Breast epithelium (tissue), 4 donors: Measurements from ENCODE around the gene C2orf74. TPM values are rescaled to one million over a fixed set of nuclear protein-coding genes. Genes with fewer than 3 reads are reported as not detected.
"Not testable (repeated sequence)": the region's sequence is repeated elsewhere in the genome, so short reads cannot be mapped to it uniquely, and the experiment has no call there.

Experiments used
- DNase-seq, 2 donors: peaks; one replicate each; pipeline ENCODE4 v3.0.0-alpha.2; 2019; ENCODE audit warnings: low spot score in 2 of 2
- H3K27ac ChIP-seq, 2 donors: fragments of 200-600 bp; sonication (generic) in 1 of 2; one replicate each; pipeline ENCODE4 v1.5.1; 2016 to 2019; ENCODE audit warnings: mild to moderate bottlenecking in 1 of 2
- H3K27me3 ChIP-seq, 2 donors: fragments of 200-600 bp; sonication (generic) in 1 of 2; one replicate each; pipeline versions ENCODE4 v1.5.1 to v1.6.0; 2017 to 2019; ENCODE audit warnings: control low read depth in 1 of 2, mild to moderate bottlenecking in 1 of 2
- H3K36me3 ChIP-seq: fragments of 200-600 bp; one replicate; pipeline ENCODE4 v1.5.1; 2019
- H3K4me1 ChIP-seq, 2 donors: fragments of 200-600 bp; sonication (generic); one replicate each; pipeline ENCODE4 v1.5.1; 2016 to 2019; ENCODE audit warnings: control low read depth in 1 of 2
- H3K4me3 ChIP-seq, 3 donors: fragments of 200-600 bp; sonication (generic); 1 replicate in 2 of 3; 2 replicates in 1 of 3; pipeline ENCODE4 v1.5.1; 2016 to 2019; ENCODE audit warnings: mild to moderate bottlenecking in 3 of 3, moderate library complexity in 2 of 3
- H3K9me3 ChIP-seq, 2 donors: fragments of 200-600 bp; sonication (generic) in 1 of 2; one replicate each; pipeline ENCODE4 v1.5.1; 2016 to 2019; ENCODE audit warnings: control low read depth in 1 of 2
- POLR2A ChIP-seq: fragments of 450-650 bp; IDR thresholded peaks from one replicate; pipeline ENCODE4 v1.6.1; 2016; ENCODE audit warnings: antibody characterized with exemption, mild to moderate bottlenecking, moderate library complexity
- POLR2AphosphoS5 ChIP-seq, 3 donors: sonication (generic); formaldehyde crosslinking; IDR thresholded peaks; one replicate each; pipeline ENCODE4 v1.6.1; 2017; ENCODE audit warnings: antibody characterized with exemption in 3 of 3
- intact Hi-C: fragments of 100-400 bp; cut with DNase I; formaldehyde crosslinking; loops from one replicate; pipeline ENCODE4 v1.15.1; 2023; ENCODE audit warnings: low total_unique reads
- total RNA-seq, 3 donors: library from RNA; depleted of rRNA; stranded (reverse); fragments of >200 nt; gene quantifications; one replicate each; pipeline ENCODE4 v1.1.0, GENCODE V29; 2016
- TF ChIP-seq, protein P1 (sequence below), 3 donors: fragments of 450-650 bp; IDR thresholded peaks; one replicate each; pipeline ENCODE4 v1.5.1; 2016 to 2017; ENCODE audit warnings: antibody characterized with exemption in 3 of 3, mild to moderate bottlenecking in 3 of 3, moderate library complexity in 3 of 3

C2orf74 gene
- total RNA-seq, 3 donors from 2014 or later = 15.7 to 40.5 (median 19.8) TPM

DNA sequence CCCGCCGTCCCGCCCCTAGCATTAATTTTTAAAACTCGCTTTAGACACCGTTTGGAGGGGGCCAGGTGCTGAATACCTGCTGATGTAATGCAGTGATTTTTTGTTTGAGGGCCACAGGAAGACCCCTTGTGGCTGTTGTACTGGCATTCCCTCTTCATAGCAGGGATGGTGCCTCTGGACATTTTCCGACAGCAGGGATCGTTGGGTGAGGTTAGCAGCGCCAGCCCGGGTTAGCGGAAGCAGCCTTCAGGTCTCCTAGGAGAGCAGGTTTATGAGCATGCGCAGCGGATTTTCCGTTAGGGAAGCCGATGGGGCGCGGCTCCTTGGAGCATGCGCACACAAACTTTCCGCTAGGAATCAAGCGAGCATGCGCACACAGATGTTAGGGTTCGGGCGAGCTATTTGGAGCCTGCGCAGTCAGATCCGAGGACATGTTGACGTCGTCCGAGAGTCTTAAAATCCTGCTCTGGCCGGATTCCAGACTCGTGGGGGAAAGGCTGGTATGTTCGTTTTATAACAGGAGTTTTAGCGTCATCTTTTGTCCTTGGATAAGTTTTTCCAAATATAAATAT lies 17.2 kb upstream of the C2orf74 start:
- DNase-seq = peak; percentile 91 to 93
- intact Hi-C loops = no loop called here
- Histone ChIP-seq H3K27me3 (no peaks in the 10 kb centered on the region), H3K27ac (peak overlapping the region; percentile 69 to 75), H3K4me3 (peak overlapping the region; percentile 54 to 67 (median 55)), H3K9me3 (no peaks in the 10 kb centered on the region), H3K4me1 (no peaks in the 10 kb centered on the region), H3K36me3 (no peaks in the 10 kb centered on the region)
- TF ChIP-seq POLR2A = peak; percentile 32
- TF ChIP-seq POLR2AphosphoS5 (IDR thresholded peaks at IDR 0.05) = peak; percentile 7 to 80 (median 63)
- TF ChIP-seq, protein P1, sequence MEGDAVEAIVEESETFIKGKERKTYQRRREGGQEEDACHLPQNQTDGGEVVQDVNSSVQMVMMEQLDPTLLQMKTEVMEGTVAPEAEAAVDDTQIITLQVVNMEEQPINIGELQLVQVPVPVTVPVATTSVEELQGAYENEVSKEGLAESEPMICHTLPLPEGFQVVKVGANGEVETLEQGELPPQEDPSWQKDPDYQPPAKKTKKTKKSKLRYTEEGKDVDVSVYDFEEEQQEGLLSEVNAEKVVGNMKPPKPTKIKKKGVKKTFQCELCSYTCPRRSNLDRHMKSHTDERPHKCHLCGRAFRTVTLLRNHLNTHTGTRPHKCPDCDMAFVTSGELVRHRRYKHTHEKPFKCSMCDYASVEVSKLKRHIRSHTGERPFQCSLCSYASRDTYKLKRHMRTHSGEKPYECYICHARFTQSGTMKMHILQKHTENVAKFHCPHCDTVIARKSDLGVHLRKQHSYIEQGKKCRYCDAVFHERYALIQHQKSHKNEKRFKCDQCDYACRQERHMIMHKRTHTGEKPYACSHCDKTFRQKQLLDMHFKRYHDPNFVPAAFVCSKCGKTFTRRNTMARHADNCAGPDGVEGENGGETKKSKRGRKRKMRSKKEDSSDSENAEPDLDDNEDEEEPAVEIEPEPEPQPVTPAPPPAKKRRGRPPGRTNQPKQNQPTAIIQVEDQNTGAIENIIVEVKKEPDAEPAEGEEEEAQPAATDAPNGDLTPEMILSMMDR (IDR thresholded peaks at IDR 0.05) = no peak

DNA sequence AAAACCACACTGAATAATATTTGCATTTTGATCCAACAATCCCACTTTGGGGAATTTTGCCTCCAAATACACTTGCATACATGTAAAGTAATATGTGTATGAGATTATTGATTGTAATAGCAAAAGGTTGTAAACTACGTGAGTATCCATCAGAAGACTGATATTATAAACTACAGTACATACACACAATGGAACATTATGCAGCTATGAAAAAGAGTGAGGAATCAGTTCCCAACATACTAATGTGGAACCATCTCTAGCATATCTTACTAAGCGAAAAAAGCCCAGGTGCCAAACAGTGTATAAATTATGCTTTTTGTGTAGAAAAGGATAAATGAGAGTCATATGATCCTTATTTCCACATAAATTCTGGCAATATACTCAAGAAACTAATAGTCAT lies 16.0 kb upstream of the C2orf74 start:
- Histone ChIP-seq H3K27ac (no peak overlapping the region), H3K4me1 (no peaks in the 10 kb centered on the region), H3K36me3 (no peaks in the 10 kb centered on the region), H3K9me3 (no peaks in the 10 kb centered on the region), H3K27me3 (no peaks in the 10 kb centered on the region), H3K4me3 (peak overlapping the region in 2 of 3 donors; percentile 55 to 67)
- TF ChIP-seq POLR2AphosphoS5 (IDR thresholded peaks at IDR 0.05) (no peak), POLR2A (no peak)
- TF ChIP-seq, protein P1 (IDR thresholded peaks at IDR 0.05) = no peak
- DNase-seq = no peak
- intact Hi-C loops = no loop called here

DNA sequence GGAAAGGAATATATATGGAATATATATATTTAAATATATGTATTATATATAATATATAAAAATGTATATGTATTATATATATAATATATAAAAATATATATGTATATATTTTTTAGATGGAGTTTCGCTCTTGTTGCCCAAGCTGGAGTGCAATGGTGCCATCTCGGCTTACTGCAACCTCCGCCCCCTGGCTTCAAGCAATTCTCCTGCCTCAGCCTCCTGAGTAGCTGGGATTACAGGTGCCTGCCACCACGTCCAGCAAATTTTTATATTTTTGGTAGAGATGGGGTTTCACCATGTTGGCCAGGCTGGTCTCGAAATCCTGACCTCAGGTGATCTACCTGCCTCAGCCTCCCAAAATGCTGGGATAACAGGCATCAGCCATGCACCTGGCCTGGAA lies 13.9 kb upstream of the C2orf74 start:
- intact Hi-C loops, H3K27ac ChIP-seq, H3K4me3 ChIP-seq, H3K27me3 ChIP-seq, H3K9me3 ChIP-seq, H3K36me3 ChIP-seq, H3K4me1 ChIP-seq, DNase-seq: not testable (repeated sequence)

DNA sequence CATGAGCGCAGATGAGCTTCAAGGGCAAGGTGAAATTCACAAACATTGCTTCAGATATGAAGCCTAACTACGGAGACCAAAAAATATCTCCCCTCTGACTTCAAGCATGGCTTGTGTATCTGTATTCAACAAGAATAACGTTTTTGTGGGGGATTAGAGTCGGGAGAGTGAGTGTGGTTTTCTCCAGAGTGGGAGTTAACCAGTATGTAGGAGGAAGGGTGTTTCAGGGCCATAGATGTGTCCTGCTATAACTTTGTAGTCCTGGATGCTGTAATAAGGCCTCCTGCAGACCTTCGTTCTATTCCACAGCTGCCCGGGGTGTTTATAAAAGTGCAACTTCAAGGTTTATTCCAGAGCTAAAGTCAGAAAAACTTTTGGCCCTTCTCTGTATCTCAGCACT lies 12.9 kb upstream of the C2orf74 start:
- no peak for TF ChIP-seq POLR2AphosphoS5 (IDR thresholded peaks at IDR 0.05)
- TF ChIP-seq, protein P1 (IDR thresholded peaks at IDR 0.05) = no peak
- TF ChIP-seq POLR2A = no peak
- intact Hi-C loops = no loop called here
- H3K36me3 ChIP-seq = no peaks in the 10 kb centered on the region
- H3K4me1 ChIP-seq = no peaks in the 10 kb centered on the region
- H3K9me3 ChIP-seq = no peaks in the 10 kb centered on the region
- no peak overlapping the region for H3K4me3 ChIP-seq
- H3K27me3 ChIP-seq = no peaks in the 10 kb centered on the region
- no peak overlapping the region for H3K27ac ChIP-seq
- no peak for DNase-seq

DNA sequence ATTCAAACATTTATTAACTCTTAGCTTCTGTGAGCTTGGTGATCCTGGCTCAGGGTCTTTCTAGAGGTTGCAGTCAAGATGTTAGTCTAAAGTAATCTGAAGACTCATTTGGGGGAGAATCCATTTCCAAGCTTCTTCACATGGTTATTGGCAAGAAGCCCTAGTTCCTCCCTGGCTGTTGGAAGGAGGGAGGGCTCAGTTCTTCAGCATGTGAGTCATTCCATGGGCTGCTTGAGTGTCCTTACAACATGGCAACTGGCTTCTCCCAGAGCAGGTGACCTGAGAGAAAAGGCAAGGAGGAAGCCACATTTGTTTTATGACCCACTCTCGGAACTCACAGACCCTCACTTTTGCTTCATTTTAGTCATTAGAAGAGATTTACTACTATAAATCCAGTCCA lies 10.6 kb upstream of the C2orf74 start:
- Histone ChIP-seq H3K4me1 (no peaks in the 10 kb centered on the region), H3K36me3 (no peaks in the 10 kb centered on the region), H3K27me3 (no peaks in the 10 kb centered on the region), H3K4me3 (no peak overlapping the region), H3K9me3 (no peaks in the 10 kb centered on the region), H3K27ac (no peak overlapping the region)
- intact Hi-C loops = no loop called here
- no peak for DNase-seq
- TF ChIP-seq, protein P1 (IDR thresholded peaks at IDR 0.05) = no peak
- no peak for TF ChIP-seq POLR2AphosphoS5 (IDR thresholded peaks at IDR 0.05)
- no peak for TF ChIP-seq POLR2A
